ENCODE measurements around the gene GK2.

The GK2 gene

DNA sequence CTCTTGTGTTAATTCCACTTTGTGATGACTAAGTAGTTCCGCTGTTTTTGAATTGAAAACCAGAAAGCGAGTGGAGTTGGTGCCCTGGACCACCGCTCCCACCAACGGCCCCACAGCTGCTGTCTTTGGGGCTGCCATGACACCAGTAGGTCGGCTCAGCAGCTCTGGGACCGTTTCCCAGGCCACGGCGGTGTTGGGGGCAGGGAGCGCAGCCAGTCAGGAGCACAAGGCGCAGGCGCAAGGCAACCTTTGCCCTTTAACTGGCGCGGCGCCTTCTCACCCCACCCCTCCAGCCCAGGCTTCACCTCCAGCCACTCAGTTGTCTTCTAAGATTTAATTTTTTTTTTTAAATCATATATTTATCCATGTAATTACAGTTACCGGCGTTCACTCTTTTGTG is at the start of gene GK2:
TSS of gene GK2 (minus strand) at position 166 of the 400 bp plus-strand sequence. CDS start at position 138, 28 bp downstream.
- DNase-seq: no peak

DNA sequence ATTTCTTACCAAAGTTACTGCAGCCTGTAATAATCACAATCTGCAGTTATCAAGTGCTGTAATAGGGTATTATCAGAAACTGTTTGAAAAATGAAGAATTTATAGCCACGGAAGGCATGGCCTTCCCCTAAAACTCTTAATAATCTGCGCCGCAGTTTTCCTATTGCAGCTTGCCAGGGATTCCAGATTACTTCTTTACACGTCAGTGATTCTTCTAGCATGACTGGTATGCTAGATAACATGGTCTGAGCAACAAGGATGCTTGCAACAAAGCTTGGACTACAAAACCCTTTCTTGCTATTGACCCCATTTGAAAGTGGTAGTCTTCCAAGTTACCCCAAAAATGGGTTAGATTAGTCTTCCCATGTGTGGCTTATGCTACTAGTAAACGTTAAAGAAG is 47.2 kb upstream of the GK2 start:
- DNase-seq: no peak

DNA sequence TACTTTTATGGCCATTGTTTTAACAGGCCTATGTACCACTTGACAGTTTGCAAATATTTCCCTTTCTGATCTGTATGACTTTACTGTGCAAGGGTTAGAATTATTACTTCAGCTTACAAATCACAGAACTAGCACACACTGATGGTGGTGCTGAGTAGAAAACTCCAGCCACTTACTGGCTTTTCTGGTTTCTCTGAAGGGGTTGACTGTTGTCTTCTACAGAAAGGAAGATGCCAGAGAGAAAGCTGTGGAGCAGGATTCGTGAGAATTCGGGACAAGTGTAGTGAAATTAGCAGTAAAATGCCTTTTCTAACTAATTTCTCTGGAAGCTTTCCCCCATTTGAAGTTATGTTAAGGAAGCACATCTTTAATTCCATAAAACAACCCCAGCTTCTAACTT is 46.6 kb upstream of the GK2 start:
- no peak for DNase-seq

DNA sequence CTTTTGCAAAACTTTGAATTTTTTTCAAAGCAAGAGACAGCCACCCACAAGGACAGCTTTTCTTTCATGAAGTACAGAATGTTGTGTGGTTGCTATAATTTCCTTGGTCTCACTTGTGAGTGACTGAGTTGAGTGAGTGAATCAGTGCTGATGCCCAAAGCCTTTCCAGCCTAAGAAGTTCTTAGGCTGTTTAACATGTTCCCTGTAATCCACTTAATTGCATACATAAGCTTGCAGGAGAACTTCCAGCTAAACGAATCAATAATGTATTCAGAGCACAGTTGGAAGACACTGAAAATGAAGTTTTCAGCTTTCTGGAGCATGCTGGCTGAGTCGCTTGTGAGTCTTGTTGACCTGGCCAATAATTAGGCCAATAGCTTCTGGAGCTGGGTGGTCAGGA is 42.0 kb upstream of the GK2 start:
- no peak for DNase-seq

DNA sequence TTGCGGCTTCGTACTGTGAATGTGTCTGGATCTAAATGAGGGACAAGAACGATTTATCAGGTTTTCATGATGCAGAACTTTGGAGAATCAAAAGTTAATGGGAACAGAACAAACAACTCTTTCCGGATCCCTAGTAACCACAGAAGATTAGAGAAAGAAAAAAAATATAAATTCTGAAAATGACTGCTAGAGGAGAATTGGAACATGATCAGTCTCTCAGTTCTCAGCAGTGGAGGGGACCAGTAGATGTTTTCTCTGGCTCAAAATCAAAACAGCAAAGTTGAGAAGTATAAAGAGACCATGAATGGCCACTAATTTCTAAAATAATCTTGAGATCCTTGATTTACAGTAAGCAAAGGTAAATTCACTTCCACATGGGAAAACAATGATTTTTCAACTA is 38.1 kb upstream of the GK2 start:
- DNase-seq: no peak

DNA sequence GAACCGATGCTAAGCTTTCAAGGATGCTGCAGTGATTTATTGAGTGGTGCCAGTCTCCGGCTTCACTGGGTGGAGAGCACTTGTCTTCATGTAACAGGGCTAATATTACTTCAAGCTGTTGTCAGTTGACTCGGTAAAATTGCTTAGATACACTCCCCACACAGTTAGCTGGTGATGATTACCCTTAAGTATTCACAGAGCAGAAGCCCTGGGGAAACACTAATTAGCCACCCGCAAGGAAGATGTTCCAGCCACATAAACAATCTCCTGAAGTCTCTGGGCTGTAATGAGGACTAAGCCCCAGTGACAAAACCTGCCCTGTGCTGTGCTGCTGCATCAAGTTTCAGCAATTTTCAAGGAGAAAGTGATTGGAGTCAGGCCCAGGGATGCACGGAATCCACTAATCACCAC is 37.3 kb upstream of the GK2 start:
- DNase-seq: no peak

DNA sequence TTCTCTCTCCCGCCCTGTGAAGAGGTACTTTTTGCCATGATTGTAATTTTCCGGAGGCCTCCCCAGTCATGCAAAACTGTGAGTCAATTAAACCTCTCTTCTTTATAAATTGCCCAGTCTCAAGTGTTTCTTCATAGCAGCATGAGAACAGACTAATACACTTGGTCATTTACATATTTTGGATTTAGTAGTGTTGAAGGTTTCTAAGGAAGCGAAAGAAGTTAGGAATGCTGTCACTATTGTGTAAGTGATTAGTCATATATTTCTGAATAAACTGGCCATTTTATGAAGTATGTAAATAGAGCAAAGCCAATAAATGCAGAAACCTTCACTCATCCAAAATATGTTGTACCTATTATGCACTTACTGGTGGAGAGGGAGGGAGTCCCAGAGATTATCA is 34.4 kb upstream of the GK2 start:
- no peak for DNase-seq

DNA sequence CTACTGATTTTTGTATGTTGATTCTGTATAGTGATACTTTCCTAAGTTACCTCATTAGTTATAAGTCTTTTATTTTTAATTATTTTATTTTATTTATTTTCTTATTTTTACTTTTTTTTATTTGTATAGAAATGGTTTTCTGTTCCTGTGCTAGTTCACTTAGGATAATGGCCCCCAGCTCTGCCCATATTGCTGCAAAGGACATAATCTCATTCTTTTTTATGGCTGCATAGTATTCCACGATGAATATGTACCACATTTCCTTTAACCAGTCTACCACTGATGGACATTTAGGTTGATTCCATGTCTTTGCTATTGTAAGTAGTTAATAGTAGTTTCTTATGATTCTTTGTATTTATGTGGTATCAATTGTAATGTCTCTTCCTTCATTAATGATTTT is 31.5 kb upstream of the GK2 start:
- DNase-seq: no peak

DNA sequence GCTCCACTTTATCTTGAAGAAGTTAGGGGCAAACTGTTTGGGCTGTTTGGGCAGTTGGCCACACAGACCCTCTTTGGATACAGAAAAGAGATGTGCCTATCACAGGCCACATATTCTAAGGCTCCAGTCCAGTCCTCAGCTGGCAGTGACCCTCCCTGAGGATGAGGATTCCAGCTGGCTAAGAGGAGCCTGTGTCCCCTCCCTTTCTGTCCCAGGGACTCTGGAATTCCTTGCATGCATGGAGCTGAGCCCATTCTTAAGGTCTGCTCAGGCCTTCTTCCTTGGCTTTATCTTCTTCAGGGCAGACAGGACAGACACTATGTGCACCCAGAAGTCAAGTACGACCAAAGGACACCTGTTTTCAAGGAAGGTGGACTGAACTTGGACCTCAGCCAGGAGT is 23.8 kb upstream of the GK2 start:
- no peak for DNase-seq

DNA sequence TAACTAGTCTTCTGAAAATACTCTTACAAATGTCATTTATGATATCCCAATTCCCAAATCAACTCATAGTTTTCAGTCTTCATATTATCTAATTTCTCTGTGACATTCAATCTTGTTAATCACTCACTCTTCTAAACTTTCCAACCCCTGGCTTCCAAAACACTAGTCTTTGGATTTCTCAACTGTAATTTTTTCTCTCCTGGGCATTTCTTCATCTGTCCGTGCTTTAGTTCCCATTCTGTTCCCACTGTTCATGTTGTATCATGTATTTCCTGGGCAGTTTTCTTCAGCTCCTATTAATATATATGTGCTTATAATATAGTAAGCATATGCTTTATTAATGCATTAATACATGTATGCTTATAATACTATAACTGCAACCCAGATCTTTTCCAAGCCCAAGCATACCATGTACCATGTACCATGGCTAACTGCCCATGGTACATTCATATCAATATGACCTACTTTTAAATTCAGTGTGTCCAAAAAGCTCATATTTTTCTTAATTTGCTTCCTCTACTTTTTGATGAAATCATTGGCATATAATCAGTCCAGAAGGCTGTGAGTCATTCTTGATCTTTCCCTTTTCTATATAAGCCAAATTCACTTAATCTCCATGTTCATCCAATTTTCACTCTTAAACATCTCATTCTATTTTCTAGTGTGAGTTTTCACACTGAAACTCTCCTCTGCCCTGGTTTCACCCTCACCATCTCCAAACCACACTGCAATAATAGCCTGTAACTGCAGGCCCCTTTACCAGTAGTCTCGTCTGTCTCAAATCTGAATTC is 21.3 kb upstream of the GK2 start:
- no peak for DNase-seq

DNA sequence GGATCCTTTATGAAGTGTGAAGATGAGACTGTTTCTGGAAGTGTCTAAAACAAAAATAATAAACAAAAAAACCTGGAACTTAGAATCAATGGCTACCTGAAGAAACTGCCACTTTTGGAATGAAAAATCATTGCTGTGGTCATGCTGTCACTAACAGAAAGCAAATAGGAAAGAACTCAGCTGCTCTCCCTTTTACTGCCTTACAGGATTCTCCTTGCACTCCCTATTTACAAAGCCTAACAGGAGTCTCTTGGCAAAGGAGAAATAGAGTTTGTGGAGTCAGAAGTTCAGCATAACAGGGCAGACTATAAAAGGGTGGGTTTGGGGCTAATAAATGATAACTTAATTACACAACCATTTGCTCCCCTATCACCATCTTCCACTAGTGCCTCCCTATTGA is 19.0 kb upstream of the GK2 start:
- DNase-seq: no peak

DNA sequence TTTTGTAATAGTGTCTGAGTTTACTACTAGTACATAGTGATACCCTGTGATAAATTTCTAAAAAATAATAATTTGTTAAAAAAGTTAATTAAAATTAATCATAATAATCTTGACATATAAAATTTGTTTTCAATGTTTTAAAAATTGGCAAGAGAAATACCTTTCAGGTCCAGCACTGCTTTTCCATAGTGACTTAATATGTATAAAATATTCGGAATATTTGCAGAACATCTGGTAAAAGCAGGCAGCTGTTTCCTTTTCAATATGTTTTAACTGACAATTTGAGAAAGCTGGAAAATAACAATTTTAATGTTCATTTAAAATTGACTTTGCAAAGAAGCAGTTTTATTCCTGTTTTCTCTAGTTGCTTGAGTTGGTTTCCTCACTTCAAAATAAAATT is 17.6 kb upstream of the GK2 start:
- no peak for DNase-seq

DNA sequence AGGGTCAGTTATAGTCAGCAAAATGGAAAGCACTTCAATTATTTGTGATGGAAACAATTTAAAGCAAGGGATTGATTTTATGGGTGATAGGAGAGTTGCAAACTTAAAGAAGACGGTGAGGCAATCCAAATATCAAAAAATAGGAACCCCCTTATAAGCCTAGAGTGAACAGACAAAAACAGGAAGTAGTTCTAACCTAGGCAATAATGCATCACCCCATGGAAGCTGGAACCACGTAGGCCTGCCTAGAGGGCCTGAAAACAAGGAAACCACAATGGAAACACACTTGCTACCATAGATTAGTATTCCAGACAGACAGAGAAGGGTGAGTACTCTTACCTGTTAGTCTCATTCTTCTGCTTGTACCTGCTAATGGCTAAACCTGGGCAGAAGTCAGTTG is 13.5 kb upstream of the GK2 start:
- no peak for DNase-seq

DNA sequence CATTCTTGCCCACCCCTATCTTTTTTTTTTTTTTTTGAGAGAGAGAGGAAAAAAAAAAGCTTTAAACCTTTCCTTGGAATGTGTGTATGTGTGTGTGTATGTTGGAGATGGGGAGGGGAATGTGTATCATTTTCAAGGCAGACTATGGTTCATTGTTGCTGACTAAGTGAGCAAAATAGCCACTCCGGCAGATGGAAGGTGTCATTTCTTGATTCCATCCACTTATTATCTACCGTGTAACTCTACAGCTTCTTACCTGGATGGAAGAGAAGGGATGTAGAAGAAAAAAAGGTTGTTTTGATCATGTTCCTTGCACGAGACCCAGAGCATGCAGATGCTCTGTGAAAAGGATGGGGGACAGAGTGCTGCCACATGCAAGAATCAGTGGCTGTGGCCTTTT is 5.9 kb upstream of the GK2 start:
- DNase-seq: no peak

DNA sequence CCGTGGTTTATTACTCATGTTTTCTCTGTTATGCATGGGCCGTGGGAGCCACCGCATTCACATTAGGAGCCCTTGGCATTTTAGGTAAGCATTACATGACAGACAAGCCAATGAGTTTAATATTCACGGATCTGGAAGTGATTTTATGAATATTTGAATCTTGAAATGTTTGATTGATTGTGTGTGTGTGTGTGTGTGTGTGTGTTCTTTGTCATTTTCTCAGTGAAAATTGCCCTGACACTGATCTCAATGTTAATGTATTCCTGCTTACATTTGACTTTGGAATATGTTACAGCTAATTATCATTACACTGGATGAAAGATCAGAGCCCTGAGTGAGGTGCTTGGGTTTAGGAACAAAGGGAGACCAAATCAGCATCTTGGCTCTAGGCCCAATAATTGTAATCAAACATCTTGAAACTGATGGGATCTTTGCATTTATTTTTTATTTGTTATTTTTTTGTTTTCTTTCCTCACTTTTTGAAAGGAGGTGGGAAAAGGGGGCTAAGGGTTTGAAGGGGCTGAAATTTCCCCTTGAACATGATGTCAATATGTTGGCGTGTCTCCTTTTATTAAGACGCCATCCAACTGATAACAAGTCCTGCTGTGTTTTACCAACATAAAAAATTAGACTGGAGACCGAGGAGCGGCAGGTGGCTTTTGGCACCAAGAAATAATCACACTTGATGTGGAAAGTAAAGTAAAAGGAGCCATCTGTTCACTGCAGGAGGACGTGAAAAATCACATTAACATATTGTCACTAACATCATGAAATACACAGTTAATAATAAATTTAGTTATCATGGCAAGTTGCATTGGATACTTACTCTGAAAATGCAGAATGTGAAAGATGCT is 5.2 kb upstream of the GK2 start:
- no peak for DNase-seq

DNA sequence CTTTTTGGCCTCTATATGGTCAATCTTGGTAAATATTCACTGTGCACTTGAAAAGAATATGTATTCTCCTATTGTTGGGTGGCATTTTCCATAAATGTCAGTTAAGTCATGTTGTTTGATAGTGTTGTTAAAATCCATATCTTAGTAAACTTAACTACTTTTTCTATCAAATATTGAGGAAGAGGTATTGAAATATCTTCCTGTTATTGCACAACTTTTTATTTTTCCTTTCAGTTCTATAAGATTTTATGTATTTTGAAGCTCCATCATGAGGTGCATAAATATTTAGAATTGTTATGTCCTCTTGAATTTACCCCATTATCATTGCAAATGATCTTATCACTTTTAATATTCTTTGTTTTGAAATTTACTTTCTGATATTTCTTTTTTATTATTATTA is 3.4 kb downstream of the GK2 start:
- DNase-seq: no peak

DNA sequence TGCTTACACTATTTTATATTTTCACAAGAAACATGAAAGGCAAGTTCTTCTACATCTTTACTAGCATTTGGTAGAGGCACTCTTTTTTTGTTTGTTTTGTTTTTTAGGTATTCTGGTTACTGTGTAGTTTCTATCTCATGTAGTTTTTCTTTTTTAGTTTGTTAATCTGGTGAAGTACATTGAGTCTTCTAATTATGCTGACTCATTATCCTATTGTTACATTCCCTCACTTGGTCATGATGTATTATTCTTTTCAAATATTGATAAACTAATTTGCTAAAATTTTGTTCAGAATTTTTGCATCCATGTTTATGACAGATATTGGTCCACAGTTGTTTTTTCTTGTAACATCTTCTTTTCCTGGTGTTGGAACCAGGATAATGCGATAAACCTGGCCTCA is 4.7 kb downstream of the GK2 start:
- no peak for DNase-seq

DNA sequence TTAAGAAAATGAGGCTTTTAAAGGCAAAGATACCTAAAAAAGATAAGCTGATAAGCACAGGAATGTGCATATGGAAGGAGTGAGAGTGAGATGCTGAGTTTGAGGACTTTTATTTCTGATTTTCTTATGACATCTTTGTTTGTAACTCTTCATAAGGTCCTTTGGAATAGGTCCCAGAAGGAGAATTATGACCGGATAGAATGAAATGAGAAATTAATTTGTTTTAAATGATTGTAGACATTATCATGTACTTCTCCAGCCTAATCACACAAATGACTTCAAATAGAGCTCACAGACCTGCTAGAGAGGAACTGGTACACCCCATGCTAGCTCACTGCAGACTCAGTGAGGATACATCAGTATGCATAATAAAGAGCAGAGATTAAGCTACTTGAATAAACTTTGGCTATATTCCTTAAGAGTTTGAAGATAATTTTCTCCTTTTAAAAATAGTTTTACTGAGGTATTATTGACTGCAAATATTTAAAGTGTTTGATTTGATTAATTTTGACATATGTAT is 5.6 kb downstream of the GK2 start:
- no peak for DNase-seq

DNA sequence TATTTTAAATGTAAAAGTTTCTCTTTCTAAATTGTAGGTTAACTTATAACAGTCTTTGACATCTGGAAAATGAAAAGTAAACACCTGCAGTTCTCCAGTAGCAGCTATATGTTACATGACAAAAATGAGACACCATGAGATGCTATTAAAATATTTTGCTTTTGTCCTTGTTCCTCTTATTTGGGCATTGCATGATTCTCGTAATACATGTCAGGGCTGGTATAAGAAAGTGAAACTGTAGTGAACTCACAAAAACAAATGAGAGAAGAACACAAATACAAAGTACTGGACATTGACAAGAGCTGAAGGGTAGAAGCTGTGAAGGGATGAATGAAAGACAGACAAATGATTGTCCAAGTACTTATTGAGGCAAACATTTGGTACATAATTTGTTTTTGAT is 9.0 kb downstream of the GK2 start:
- no peak for DNase-seq

DNA sequence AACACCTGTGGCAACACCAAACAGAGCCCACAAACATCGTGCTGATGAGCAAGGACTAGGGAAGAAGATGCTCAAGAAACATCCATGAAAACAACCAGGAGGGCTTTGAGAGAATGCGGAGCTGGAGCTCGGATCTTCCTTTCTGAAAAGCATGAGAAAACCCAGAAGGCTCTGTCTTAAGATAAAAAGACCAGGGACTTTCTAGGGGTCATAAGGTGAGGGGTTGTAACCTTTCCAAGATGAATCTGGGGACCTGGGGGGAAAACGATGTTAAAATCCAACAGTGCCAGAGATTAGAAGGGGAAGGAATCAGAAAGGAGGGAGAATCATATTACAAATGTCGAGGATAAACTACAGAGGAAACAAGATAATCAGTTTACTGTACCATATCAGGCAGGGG is 10.1 kb downstream of the GK2 start:
- DNase-seq: no peak

DNA sequence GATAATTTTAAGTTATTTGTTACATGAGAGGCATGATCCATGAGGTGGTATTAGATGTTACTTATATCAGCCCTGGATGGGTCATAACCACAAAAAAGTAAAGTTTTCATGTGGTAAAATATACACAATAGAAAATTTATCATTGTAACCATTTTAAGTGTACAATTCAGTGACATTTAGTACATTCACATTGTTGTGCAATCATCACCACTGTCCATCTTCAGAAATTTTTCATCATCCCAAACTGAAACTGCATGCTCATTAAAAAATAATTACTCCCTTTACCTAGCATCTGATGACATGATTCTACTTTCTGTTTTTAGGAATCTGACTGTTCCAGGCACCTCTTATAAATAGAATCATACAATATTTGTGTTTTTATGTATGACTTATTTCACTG is 11.2 kb downstream of the GK2 start:
- DNase-seq: no peak

DNA sequence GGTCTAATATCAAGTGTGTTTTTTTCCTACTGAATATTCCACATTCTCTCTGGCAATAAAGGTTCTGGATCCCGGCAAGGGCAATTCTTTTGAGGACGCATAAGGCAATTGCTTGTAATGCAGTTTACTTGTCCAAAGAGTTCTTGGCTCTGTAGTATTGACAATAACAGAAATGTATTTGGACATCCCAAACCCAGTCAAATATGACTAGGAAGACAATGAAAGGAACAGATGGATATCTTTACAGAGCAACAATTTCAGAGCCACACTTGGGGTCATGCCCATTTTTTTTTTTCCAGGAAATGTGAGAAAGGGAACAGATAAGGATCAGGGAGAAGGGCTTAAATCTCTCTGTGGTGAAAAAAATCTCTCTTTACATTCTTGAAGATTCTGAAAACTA is 12.2 kb downstream of the GK2 start:
- no peak for DNase-seq

DNA sequence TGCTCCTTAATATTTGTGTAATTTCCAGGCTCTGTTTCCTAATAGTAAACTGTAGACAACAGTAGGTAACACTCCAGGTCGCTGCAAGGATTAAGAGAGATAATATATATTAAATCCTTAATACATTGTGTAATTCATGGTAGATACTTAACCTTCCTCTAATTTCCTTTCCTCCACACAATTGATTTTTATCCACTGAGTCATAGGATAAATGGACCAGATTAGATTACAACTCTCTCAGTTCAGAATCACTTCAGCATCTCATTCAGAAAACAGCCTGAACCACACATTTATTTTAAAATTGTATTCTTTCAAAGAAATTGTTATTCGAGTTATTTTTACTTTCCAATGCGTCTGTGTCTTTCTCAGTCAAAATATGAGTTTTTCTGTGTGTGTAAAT is 17.1 kb downstream of the GK2 start:
- no peak for DNase-seq

DNA sequence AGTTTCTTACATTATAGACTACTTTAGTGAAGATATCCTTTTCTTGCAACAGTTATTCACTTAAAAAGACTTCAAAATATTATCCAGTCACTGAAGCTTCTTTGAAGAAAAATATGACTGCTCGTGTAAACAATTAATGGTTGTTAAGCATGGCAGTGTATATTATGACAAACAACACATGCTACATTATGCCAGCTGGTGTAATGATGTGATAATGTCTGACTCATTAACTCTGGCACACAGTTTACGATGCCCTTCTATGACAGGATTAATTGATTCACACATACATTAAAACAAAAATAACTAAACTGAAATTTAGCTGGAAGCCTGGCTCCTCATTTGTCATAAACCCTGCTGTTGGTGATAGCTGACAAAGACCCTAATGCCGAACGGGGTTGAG is 22.4 kb downstream of the GK2 start:
- no peak for DNase-seq

Data from RPMI8226 (cell line).